GM13977 (cell line): Measurements from ENCODE around the gene IFNA10.
A peak's percentile ranks its signal among the peaks of the same experiment; 100 is the strongest.
"Not testable (repeated sequence)": the region's sequence is repeated elsewhere in the genome, so short reads cannot be mapped to it uniquely, and the experiment has no call there.

ENCODE experiments used
- DNase-seq: peaks from one replicate; pipeline ENCODE4 v3.0.0; 2012; ENCODE audit warnings: low spot score
- in situ Hi-C: fragments of 300-500 bp; cut with MboI; formaldehyde crosslinking; loops from one replicate; pipeline ENCODE4 v1.12.0; 2022; ENCODE audit warnings: low sequenced_read_pairs, low pct_unique_long_range_greater_than_20kb, mixed read lengths, inconsistent platforms; ENCODE audit not compliant: unreplicated experiment
- TF ChIP-seq, protein P1 (sequence below): IDR thresholded peaks from 2 replicates; pipeline ENCODE4 v1.5.1; 2012; ENCODE audit warnings: mild to moderate bottlenecking, control low read depth; ENCODE audit not compliant: insufficient read depth; ENCODE audit errors: extremely low read depth, missing control alignments

IFNA10 gene

DNA sequence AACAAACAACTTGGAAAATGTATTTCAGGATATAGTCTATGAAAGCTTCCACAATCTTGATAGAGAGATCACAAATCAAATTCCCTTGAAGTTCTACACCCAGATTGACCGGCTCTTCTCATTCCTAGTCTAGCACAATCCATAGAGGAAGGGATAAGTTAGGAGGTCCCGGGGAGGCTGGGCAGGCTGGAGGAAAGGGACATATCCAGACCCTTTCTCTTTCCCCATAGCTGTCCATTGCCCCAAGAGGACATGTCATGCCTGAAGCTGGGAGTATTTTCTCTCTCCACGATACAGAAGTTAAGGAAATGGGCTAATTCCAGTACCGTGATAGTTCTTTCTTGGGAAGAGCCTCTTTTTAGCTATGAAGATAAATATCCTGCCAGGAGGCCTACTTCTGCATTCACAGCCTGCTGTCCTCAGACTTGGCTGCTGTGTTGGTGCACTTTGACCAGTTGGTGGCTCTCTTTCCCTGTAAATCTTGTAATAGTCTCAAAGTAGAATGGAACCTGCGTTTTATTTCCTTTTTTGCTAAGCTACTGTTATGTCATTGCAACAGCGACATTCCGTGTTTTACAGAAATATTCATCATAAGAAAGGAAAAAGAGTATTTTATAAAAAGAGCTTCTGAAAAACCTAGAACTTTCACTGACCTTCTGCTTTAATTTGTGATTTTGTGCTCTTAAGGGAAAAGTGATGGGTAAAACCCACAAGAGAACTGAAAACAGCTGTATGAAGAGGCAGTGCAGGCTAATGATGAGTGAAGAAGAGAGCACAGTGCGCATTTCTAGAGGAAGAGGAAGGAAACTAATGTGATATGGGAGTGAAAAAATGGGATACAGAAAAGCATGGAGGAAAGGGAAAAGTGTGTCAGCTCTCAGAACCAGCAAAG is 28.8 kb upstream of the IFNA10 start:
- in situ Hi-C loops = loop anchor here (25.0 kb wide), 1 partner anchor 202 kb away; the partner anchor contains the start of gene IFNA1
- DNase-seq = peak; percentile 36
- TF ChIP-seq, protein P1, sequence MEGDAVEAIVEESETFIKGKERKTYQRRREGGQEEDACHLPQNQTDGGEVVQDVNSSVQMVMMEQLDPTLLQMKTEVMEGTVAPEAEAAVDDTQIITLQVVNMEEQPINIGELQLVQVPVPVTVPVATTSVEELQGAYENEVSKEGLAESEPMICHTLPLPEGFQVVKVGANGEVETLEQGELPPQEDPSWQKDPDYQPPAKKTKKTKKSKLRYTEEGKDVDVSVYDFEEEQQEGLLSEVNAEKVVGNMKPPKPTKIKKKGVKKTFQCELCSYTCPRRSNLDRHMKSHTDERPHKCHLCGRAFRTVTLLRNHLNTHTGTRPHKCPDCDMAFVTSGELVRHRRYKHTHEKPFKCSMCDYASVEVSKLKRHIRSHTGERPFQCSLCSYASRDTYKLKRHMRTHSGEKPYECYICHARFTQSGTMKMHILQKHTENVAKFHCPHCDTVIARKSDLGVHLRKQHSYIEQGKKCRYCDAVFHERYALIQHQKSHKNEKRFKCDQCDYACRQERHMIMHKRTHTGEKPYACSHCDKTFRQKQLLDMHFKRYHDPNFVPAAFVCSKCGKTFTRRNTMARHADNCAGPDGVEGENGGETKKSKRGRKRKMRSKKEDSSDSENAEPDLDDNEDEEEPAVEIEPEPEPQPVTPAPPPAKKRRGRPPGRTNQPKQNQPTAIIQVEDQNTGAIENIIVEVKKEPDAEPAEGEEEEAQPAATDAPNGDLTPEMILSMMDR = peak; percentile 88

DNA sequence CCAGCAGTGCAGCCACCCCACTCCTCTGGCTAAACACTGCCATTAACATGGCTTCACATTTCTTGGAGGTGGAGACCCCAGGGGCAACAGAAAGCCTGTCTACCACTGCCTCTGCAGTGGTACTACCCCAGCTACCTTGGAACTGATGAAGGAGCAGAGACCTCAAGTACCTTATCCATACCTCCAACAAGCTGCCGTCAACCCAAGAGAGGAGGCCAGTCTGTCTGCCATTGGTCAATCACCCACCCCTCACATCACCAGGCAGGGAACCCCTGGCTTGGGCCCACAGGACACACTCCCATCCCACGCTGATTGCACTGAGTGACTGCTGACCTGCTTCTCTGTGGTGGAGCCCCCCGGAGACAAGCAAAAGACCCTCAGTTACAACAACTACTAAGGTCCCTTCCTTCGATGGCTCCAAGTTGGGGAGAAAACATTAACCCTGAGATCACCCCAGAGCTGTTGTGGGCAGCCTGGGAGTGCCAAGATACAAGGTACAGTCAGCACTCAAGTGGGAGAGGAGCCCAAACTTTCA is 27.3 kb upstream of the IFNA10 start:
- TF ChIP-seq, protein P1 = no peak
- in situ Hi-C loops = loop anchor here (25.0 kb wide), 1 partner anchor 203 kb away; the partner anchor contains the start of gene IFNA1
- no peak for DNase-seq

DNA sequence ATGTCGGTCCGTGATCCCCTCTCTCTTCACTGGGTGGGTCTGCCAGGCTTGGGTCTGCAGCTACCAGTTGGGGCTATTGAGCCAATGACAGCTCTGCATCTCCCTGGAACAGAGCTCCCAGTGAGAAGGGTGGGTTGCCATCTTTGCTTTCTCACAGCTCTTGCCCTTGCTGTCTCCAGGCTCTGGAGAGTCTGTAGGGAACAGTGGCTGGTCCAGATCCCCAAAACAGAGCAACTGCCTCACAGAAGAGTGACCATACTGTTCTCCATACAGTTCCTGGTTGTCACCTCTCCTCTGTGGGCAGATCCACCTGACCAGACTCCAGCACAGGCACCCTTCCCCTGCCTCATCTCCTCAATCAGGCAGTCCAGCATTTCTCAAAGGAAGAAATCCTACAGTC is 26.3 kb upstream of the IFNA10 start:
- no peak for DNase-seq
- TF ChIP-seq, protein P1 = no peak
- in situ Hi-C loops = loop anchor here (25.0 kb wide), 1 partner anchor 204 kb away; the partner anchor contains the start of gene IFNA1

DNA sequence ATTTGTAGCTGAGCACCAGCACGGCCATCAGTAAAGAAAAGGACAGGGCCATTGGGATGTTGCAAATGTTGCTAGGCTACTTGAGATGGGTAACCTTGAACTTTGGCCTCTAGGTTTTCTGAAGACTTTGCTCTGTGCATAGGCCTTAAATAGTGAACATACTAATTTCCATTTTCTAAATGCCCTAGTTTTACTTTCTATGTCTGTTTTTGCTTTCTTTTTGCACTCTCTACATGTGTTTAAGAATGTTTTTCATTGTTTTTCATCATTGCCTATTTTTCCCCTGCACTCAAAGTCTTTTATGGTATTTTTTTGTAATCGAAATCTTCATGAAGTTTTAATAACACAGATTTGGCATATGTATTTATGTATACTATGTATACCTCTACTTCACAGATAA is 21.2 kb upstream of the IFNA10 start, which contains the start of gene IFNA17:
IFNA17 (minus strand) TSS at position 101 of the 400 bp plus-strand sequence; CDS start at position 52, 49 bp downstream.
- in situ Hi-C loops = loop anchor here (25.0 kb wide), 1 partner anchor 209 kb away; the partner anchor contains the start of gene IFNA1
- DNase-seq = no peak
- TF ChIP-seq, protein P1 = no peak

DNA sequence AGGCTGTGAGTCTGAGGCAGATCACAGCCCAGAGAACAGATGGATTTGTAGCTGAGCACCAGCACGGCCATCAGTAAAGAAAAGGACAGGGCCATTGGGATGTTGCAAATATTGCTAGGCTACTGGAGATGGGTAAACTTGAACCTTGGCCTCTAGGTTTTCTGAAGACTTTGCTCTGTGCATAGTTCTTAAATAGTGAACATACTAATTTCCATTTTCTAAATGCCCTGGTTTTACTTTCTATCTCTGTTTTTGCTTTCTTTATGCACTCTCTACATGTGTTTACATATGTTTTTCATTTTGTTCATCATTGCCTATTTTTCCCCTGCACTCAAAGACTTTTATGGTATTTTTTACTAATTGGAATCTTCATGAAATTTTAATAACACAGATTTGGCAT is 10.3 kb upstream of the IFNA10 start, which contains the start of gene IFNA16:
IFNA16 (minus strand) TSS at position 101 of the 400 bp plus-strand sequence; CDS start at position 95, 6 bp downstream.
- DNase-seq = not testable (repeated sequence)
- in situ Hi-C loops = loop anchor here (25.0 kb wide), 1 partner anchor 95 kb away; the partner anchor contains the start of gene IFNA5

DNA sequence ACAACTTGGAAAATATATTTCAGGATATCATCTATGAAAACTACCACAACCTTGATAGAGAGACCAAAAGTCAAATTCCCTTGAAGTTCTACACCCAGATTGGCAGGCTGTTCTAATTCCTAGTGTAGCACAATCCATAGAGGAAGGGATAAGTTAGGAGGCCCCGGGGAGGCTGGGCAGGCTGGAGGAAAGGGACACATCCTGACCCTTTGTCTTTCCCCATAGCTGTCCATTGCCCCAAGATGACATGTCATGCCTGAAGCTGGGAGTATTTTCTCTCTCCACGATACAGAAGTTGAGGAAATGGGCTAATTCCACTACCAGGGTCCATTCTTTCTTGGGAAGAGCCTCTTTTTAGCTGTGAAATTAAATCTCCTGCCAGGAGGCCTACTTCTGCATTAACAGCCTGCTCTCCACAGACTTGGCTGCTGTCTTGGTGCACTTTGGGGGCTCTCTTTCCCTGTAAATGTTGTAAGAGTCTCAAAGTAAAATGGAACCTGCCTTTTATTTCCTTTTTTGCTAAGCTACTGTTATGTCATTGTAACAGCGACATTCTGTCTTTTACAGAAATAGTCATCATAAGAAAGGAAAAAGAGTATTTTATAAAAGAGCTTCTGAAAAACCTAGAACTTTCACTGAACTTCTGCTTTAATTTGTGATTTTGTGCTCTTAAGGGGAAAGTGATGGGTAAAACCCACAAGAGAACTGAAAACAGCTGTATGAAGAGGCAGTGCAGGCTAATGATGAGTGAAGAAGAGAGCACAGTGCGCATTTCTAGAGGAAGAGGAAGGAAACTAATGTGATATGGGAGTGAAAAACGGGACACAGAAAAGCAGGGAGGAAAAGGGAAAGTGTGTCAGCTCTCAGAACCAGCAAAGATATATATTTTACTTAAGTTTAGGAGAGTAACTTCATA is 6.7 kb upstream of the IFNA10 start:
- peak; percentile 14 for DNase-seq
- TF ChIP-seq, protein P1 = peak; percentile 64
- in situ Hi-C loops = loop anchor here (25.0 kb wide), 1 partner anchor 99 kb away; the partner anchor contains the start of gene IFNA5

DNA sequence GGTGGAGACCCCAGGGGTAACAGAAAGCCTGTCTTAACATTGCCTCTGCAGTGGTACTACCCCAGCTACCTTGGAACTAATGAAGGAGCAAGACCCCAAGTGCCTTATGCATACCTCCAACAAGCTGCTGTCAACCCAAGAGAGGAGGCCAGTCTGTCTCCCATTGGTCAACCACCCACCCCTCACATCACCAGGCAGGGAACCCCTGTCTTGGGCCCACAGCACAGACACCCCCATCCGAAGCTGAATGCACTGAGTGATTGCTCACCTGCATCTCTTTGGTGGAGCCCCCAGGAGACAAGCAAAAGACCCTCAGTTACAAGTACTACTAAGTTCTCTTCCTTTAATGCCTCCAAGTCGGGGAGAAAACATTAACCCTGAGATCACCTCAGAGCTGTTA is 5.2 kb upstream of the IFNA10 start:
- in situ Hi-C loops = loop anchor here (25.0 kb wide), 1 partner anchor 100 kb away; the partner anchor contains the start of gene IFNA5
- DNase-seq = not testable (repeated sequence)

DNA sequence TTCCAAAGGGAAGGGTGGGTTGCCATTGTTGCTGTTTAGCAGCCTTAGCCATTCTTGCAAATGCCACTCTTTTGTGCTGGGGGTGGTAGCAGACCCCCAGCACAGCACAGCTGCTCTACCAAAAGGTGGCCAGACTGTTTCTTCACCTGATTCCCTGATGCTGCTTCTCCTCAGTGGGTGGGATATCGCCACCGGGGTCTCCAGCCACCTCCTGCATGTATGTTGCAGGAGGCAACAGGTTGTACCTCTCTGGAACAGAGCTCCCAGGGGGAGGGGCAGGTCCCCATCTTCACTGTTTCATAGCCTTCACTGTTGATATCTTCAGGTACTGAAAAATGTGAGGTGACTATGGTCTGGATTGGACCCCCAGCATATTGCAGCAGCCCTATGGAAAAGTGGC is 3.8 kb upstream of the IFNA10 start:
- DNase-seq = not testable (repeated sequence)
- in situ Hi-C loops = loop anchor here (25.0 kb wide), 1 partner anchor 102 kb away; the partner anchor contains the start of gene IFNA5
